Urinary bladder (tissue), 4 donors: Measurements from ENCODE around the gene RAPH1. TPM values are rescaled to one million over a fixed set of nuclear protein-coding genes. Genes with fewer than 3 reads are reported as not detected.
A peak's percentile ranks its signal among the peaks of the same experiment; 100 is the strongest.

ENCODE experiments used
- DNase-seq: peaks from one replicate; pipeline ENCODE4 v3.0.0-alpha.2; 2015; ENCODE audit errors: extremely low spot score
- H3K27ac ChIP-seq: one replicate; pipeline ENCODE4 v1.5.1; 2013; ENCODE audit warnings: low read depth, mild to moderate bottlenecking, moderate library complexity
- H3K36me3 ChIP-seq: one replicate; pipeline ENCODE4 v1.6.1; 2013; ENCODE audit warnings: mild to moderate bottlenecking, moderate library complexity; ENCODE audit not compliant: insufficient read depth
- H3K4me1 ChIP-seq: one replicate; pipeline ENCODE4 v1.6.1; 2013; ENCODE audit warnings: mild to moderate bottlenecking, moderate library complexity; ENCODE audit not compliant: insufficient read depth
- H3K4me3 ChIP-seq: one replicate; pipeline ENCODE4 v1.5.1; 2013; ENCODE audit warnings: low read depth, low read length
- WGBS: extraction: QIAGEN DNeasy Blood & Tissue Kit; methylation state at CpG from one replicate; pipeline ENCODE4 v1.1.7; 2013; 5-methylcytosine and 5-hydroxymethylcytosine counted together
- polyA plus RNA-seq: library from polyadenylated mRNA; stranded (reverse); fragments of 200-250 nt; gene quantifications from one replicate; pipeline ENCODE4 v1.2.3, GENCODE V29; 2013
- total RNA-seq: library from RNA; depleted of rRNA; stranded (reverse); fragments of >200 nt; gene quantifications from one replicate; pipeline ENCODE4 v1.2.3, GENCODE V29; 2014
- donor health status: healthy with polysubstance abuse.
- donor health status: healthy.

The RAPH1 gene
- total and polyA plus RNA-seq, 2 donors: 5.3 to 47.7 TPM

- Histone ChIP-seq H3K27ac (no peak overlapping the region), H3K4me1 (no peaks in the 10 kb centered on the region), H3K36me3 (no peaks in the 10 kb centered on the region), H3K4me3 (no peak overlapping the region)
- WGBS: 5% methylated on average over 1 of the region's 1 CpG
- DNase-seq: peak; percentile 23
These were observed 81.1 kb downstream of the RAPH1 start for GRCh38 chr2:203453858-203454451.

- H3K4me3 ChIP-seq: no peak overlapping the region
- 100% methylated on average over 1 of the region's 1 CpG for WGBS
- H3K27ac ChIP-seq: no peak overlapping the region
- DNase-seq: no peak
- H3K36me3 ChIP-seq: peaks cover 2% of the 10 kb centered on the region
- no peaks in the 10 kb centered on the region for H3K4me1 ChIP-seq
These were observed 83.4 kb downstream of the RAPH1 start for GRCh38 chr2:203451689-203452088.

- H3K4me1 ChIP-seq: no peaks in the 10 kb centered on the region
- no peak overlapping the region for H3K4me3 ChIP-seq
- H3K36me3 ChIP-seq: peaks cover 3% of the 10 kb centered on the region
- H3K27ac ChIP-seq: no peak overlapping the region
- WGBS: 94% methylated on average over 2 of the region's 2 CpGs
- DNase-seq: no peak
These were observed 84.1 kb downstream of the RAPH1 start for GRCh38 chr2:203451011-203451410.

GRCh38 chr2:203450561-203450960, 84.5 kb downstream of the RAPH1 start:
- Histone ChIP-seq H3K36me3 (peaks cover 3% of the 10 kb centered on the region), H3K4me3 (no peak overlapping the region), H3K4me1 (no peaks in the 10 kb centered on the region), H3K27ac (no peak overlapping the region)
- WGBS: 87% methylated on average over 3 of the region's 3 CpGs
- no peak for DNase-seq

- no peaks in the 10 kb centered on the region for H3K4me1 ChIP-seq
- no peak overlapping the region for H3K27ac ChIP-seq
- H3K36me3 ChIP-seq: peaks cover 3% of the 10 kb centered on the region
- 96% methylated on average over 3 of the region's 3 CpGs for WGBS
- DNase-seq: no peak
- H3K4me3 ChIP-seq: no peak overlapping the region
These were observed 88.3 kb downstream of the RAPH1 start for GRCh38 chr2:203446780-203447179.

GRCh38 chr2:203446071-203446481, 89.0 kb downstream of the RAPH1 start:
- WGBS: 89% methylated on average over 3 of the region's 3 CpGs

GRCh38 chr2:203444738-203445137, 90.4 kb downstream of the RAPH1 start:
- Histone ChIP-seq H3K36me3 (peaks cover 3% of the 10 kb centered on the region), H3K27ac (no peak overlapping the region), H3K4me1 (no peaks in the 10 kb centered on the region), H3K4me3 (no peak overlapping the region)
- 67% methylated on average over 7 of the region's 7 CpGs for WGBS
- no peak for DNase-seq

More at GRCh38 chr2:203446071-203446481, 89.0 kb downstream of the RAPH1 start:
- Histone ChIP-seq H3K4me1 (no peaks in the 10 kb centered on the region), H3K4me3 (no peak overlapping the region), H3K27ac (no peak overlapping the region), H3K36me3 (peaks cover 3% of the 10 kb centered on the region)
- DNase-seq: no peak

- 59% methylated on average over 5 of the region's 5 CpGs for WGBS
- H3K36me3 ChIP-seq: peaks cover 3% of the 10 kb centered on the region
- no peaks in the 10 kb centered on the region for H3K4me1 ChIP-seq
These were observed 92.6 kb downstream of the RAPH1 start for GRCh38 chr2:203442463-203442862.

GRCh38 chr2:203441463-203441862, 93.6 kb downstream of the RAPH1 start:
- peaks cover 5% of the 10 kb centered on the region for H3K36me3 ChIP-seq
- no peak overlapping the region for H3K27ac ChIP-seq
- no peak overlapping the region for H3K4me3 ChIP-seq
- no peak for DNase-seq
- H3K4me1 ChIP-seq: no peaks in the 10 kb centered on the region
- 86% methylated on average over 3 of the region's 3 CpGs for WGBS

More at GRCh38 chr2:203442463-203442862, 92.6 kb downstream of the RAPH1 start:
- no peak overlapping the region for H3K27ac ChIP-seq
- no peak overlapping the region for H3K4me3 ChIP-seq
- no peak for DNase-seq

GRCh38 chr2:203440671-203441070, 94.4 kb downstream of the RAPH1 start:
- H3K4me3 ChIP-seq: no peak overlapping the region
- WGBS: 83% methylated on average over 4 of the region's 4 CpGs

GRCh38 chr2:203438528-203438927, 96.6 kb downstream of the RAPH1 start:
- peaks cover 5% of the 10 kb centered on the region for H3K36me3 ChIP-seq
- no peak for DNase-seq
- 76% methylated on average over 2 of the region's 2 CpGs for WGBS
- no peak overlapping the region for H3K27ac ChIP-seq
- no peaks in the 10 kb centered on the region for H3K4me1 ChIP-seq
- H3K4me3 ChIP-seq: no peak overlapping the region

More at GRCh38 chr2:203440671-203441070, 94.4 kb downstream of the RAPH1 start:
- no peak for DNase-seq
- H3K36me3 ChIP-seq: peaks cover 5% of the 10 kb centered on the region
- H3K27ac ChIP-seq: no peak overlapping the region
- no peaks in the 10 kb centered on the region for H3K4me1 ChIP-seq

- 96% methylated on average over 4 of the region's 4 CpGs for WGBS
- peaks cover 5% of the 10 kb centered on the region for H3K36me3 ChIP-seq
These were observed 97.6 kb downstream of the RAPH1 start for GRCh38 chr2:203437511-203437910.

GRCh38 chr2:203436496-203436895, 98.6 kb downstream of the RAPH1 start:
- 79% methylated on average over 2 of the region's 2 CpGs for WGBS
- Histone ChIP-seq H3K27ac (no peak overlapping the region), H3K4me3 (no peak overlapping the region), H3K4me1 (no peaks in the 10 kb centered on the region), H3K36me3 (peaks cover 5% of the 10 kb centered on the region)
- no peak for DNase-seq

More at GRCh38 chr2:203437511-203437910, 97.6 kb downstream of the RAPH1 start:
- H3K27ac ChIP-seq: no peak overlapping the region
- no peak overlapping the region for H3K4me3 ChIP-seq
- H3K4me1 ChIP-seq: no peaks in the 10 kb centered on the region
- no peak for DNase-seq

- H3K4me3 ChIP-seq: no peak overlapping the region
- DNase-seq: no peak
- 85% methylated on average over 6 of the region's 6 CpGs for WGBS
- no peaks in the 10 kb centered on the region for H3K4me1 ChIP-seq
- H3K36me3 ChIP-seq: peaks cover 5% of the 10 kb centered on the region
- no peak overlapping the region for H3K27ac ChIP-seq
These were observed 102.3 kb downstream of the RAPH1 start for GRCh38 chr2:203432811-203433210.
